ENCODE data around the gene PAK5. TPM values are rescaled to one million over a fixed set of nuclear protein-coding genes. Genes with fewer than 3 reads are reported as not detected.

The PAK5 gene
- polyA plus RNA-seq, 1 donor (not counting 4 experiments of a cell fraction or from before 2014, with no cell fraction given) = not detected

DNA sequence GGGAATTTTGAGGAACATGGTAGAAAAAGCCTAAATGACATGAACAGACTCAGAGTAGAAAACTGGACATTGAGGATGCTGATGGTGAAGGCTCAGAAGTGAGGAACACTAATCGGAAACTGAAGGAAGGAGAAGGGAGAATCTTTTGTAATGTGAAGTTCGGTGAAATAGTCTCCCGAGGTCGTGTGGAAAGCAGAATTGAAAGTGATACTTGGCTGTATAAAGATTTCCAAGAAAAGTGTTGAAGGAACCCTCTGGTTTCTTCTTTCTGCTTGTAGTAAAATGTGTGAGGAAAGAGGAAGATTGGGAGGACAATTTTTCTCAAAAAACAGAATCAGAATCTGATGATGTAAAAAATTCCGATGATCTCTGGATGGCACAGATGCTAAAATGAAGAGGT is 209.0 kb downstream of the PAK5 start:
- FAIRE-seq (no peak), DNase-seq (ENCODE audit: low read depth, low spot score) (no peak)
- Histone ChIP-seq H2AFZ (ENCODE audit: control insufficient read depth, low read length) (no peak overlapping the region), H3K9me3 (ENCODE audit: control insufficient read depth, low read depth, low read length) (no peaks in the 10 kb centered on the region), H3K4me3 (ENCODE audit: control insufficient read depth in 2 of 3, extremely low read depth in 1 of 3, insufficient read depth in 2 of 3, low read depth in 1 of 3, low read length in 3 of 3) (no peak overlapping the region), H3K9ac (ENCODE audit: control insufficient read depth, extremely low read depth, insufficient read depth, low read length) (no peak overlapping the region), H3K36me3 (ENCODE audit: control insufficient read depth in 2 of 2, extremely low read depth in 1 of 2, insufficient read depth in 2 of 2, low read length in 2 of 2) (no peaks in the 10 kb centered on the region), H3K79me2 (ENCODE audit: control insufficient read depth, insufficient read depth, low read length) (no peaks in the 10 kb centered on the region), H3K27me3 (ENCODE audit: control insufficient read depth, extremely low read depth, insufficient read depth, low read length) (no peaks in the 10 kb centered on the region), H3K9me1 (ENCODE audit: control insufficient read depth, extremely low read depth, insufficient read depth, low read length) (no peaks in the 10 kb centered on the region), H3K4me2 (ENCODE audit: control insufficient read depth, extremely low read depth, insufficient read depth, low read depth, low read length) (no peak overlapping the region), H3K4me1 (ENCODE audit: control insufficient read depth, extremely low read depth, insufficient read depth, low read length) (no peaks in the 10 kb centered on the region), H4K20me1 (ENCODE audit: control insufficient read depth, extremely low read depth, insufficient read depth, low read length) (no peaks in the 10 kb centered on the region), H3K27ac (ENCODE audit: control insufficient read depth, insufficient read depth, low read length) (no peak overlapping the region)
- TF ChIP-seq, protein P1, sequence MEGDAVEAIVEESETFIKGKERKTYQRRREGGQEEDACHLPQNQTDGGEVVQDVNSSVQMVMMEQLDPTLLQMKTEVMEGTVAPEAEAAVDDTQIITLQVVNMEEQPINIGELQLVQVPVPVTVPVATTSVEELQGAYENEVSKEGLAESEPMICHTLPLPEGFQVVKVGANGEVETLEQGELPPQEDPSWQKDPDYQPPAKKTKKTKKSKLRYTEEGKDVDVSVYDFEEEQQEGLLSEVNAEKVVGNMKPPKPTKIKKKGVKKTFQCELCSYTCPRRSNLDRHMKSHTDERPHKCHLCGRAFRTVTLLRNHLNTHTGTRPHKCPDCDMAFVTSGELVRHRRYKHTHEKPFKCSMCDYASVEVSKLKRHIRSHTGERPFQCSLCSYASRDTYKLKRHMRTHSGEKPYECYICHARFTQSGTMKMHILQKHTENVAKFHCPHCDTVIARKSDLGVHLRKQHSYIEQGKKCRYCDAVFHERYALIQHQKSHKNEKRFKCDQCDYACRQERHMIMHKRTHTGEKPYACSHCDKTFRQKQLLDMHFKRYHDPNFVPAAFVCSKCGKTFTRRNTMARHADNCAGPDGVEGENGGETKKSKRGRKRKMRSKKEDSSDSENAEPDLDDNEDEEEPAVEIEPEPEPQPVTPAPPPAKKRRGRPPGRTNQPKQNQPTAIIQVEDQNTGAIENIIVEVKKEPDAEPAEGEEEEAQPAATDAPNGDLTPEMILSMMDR (optimal IDR thresholded peaks at IDR 0.05 in 1 of 3, IDR thresholded peaks at IDR 0.05 in 1 of 3, conservative IDR thresholded peaks at IDR 0.05 in 1 of 3; ENCODE audit: extremely low read depth in 1 of 3, insufficient read depth in 2 of 3, low read length in 3 of 3) = no peak
- no peak for TF ChIP-seq EZH2 (IDR thresholded peaks at IDR 0.05; ENCODE audit: low read length)
- dilution Hi-C loops (cut with MboI; ENCODE audit: extremely low pct_ligation_motif_present, low sequenced_read_pairs) = no loop called here

DNA sequence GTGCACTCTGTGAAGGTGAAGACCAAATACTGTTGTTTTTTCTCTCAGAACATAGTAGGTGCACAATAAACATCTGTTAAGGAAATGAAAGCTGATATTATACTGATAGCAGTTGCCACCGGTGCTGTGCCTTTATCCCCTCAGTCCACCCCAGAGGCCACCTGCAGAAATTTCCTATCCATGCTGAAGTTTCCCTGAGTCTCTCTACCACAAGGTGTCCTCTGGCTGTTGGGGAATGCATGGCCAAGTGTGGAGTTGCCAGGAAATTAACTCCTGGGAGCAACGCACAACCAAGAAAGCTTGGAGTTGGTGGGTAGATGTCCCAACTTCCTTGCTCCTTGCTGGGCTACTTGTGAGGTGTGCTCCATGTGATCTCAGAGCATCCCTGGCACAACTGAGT is 210.3 kb downstream of the PAK5 start:
- no peak overlapping the region for H2AFZ ChIP-seq (ENCODE audit: control insufficient read depth, low read length)
- H3K9me1 ChIP-seq (ENCODE audit: control insufficient read depth, extremely low read depth, insufficient read depth, low read length) = no peaks in the 10 kb centered on the region
- DNase-seq (ENCODE audit: low read depth, low spot score) (no peak), FAIRE-seq (no peak)
- no peaks in the 10 kb centered on the region for H3K36me3 ChIP-seq (ENCODE audit: control insufficient read depth in 2 of 2, extremely low read depth in 1 of 2, insufficient read depth in 2 of 2, low read length in 2 of 2)
- H3K4me1 ChIP-seq (ENCODE audit: control insufficient read depth, extremely low read depth, insufficient read depth, low read length) = no peaks in the 10 kb centered on the region
- H3K9me3 ChIP-seq (ENCODE audit: control insufficient read depth, low read depth, low read length) = no peaks in the 10 kb centered on the region
- H3K4me3 ChIP-seq (ENCODE audit: control insufficient read depth in 2 of 3, extremely low read depth in 1 of 3, insufficient read depth in 2 of 3, low read depth in 1 of 3, low read length in 3 of 3) = no peak overlapping the region
- dilution Hi-C loops (cut with MboI; ENCODE audit: extremely low pct_ligation_motif_present, low sequenced_read_pairs) = no loop called here
- H3K27ac ChIP-seq (ENCODE audit: control insufficient read depth, insufficient read depth, low read length) = no peak overlapping the region
- H3K79me2 ChIP-seq (ENCODE audit: control insufficient read depth, insufficient read depth, low read length) = no peaks in the 10 kb centered on the region
- H3K27me3 ChIP-seq (ENCODE audit: control insufficient read depth, extremely low read depth, insufficient read depth, low read length) = no peaks in the 10 kb centered on the region
- TF ChIP-seq EZH2 (IDR thresholded peaks at IDR 0.05; ENCODE audit: low read length) = no peak
- TF ChIP-seq, protein P1 (optimal IDR thresholded peaks at IDR 0.05 in 1 of 3, IDR thresholded peaks at IDR 0.05 in 1 of 3, conservative IDR thresholded peaks at IDR 0.05 in 1 of 3; ENCODE audit: extremely low read depth in 1 of 3, insufficient read depth in 2 of 3, low read length in 3 of 3) = peak in 2 of 3 experiments; percentile 3 to 7
- H3K9ac ChIP-seq (ENCODE audit: control insufficient read depth, extremely low read depth, insufficient read depth, low read length) = no peak overlapping the region
- no peak overlapping the region for H3K4me2 ChIP-seq (ENCODE audit: control insufficient read depth, extremely low read depth, insufficient read depth, low read depth, low read length)
- H4K20me1 ChIP-seq (ENCODE audit: control insufficient read depth, extremely low read depth, insufficient read depth, low read length) = no peaks in the 10 kb centered on the region
